MM.1S (cell line): ENCODE data around the gene CES4A.
A peak's percentile ranks its signal among the peaks of the same experiment; 100 is the strongest.

ENCODE experiments used
- DNase-seq: peaks from one replicate; pipeline ENCODE4 v3.0.0-alpha.2; 2015
- H2AFZ ChIP-seq: fragments of 300-600 bp; sonication (generic); 2 replicates; pipeline ENCODE4 v1.6.0; 2016; ENCODE audit warnings: antibody characterized with exemption, low read length
- H3F3A ChIP-seq: fragments of 300-600 bp; sonication (generic); 2 replicates; pipeline ENCODE4 v1.6.1; 2016; ENCODE audit warnings: mild to moderate bottlenecking, antibody characterized with exemption, low read length, moderate library complexity, mixed read lengths; ENCODE audit not compliant: insufficient read depth
- H3K27ac ChIP-seq: fragments of 300-600 bp; sonication (generic); 2 replicates; pipeline ENCODE4 v1.5.1; 2016; ENCODE audit warnings: mild to moderate bottlenecking, low read length
- H3K27me3 ChIP-seq: fragments of 300-600 bp; sonication (generic); replicated peaks from 2 replicates; pipeline ENCODE4 v1.6.0; 2016; ENCODE audit warnings: low read length; ENCODE audit not compliant: insufficient read depth
- H3K36me3 ChIP-seq: fragments of 300-600 bp; sonication (generic); replicated peaks from 2 replicates; pipeline ENCODE4 v1.6.1; 2016; ENCODE audit warnings: mild to moderate bottlenecking, low read length, mixed read lengths; ENCODE audit not compliant: insufficient read depth
- H3K4me1 ChIP-seq: fragments of 300-600 bp; sonication (generic); 2 replicates; pipeline ENCODE4 v1.6.1; 2016; ENCODE audit warnings: low read length, mixed read lengths
- H3K4me2 ChIP-seq: fragments of 300-600 bp; sonication (generic); 2 replicates; pipeline ENCODE4 v1.6.0; 2016; ENCODE audit warnings: low read depth, low read length
- H3K4me3 ChIP-seq: fragments of 300-600 bp; sonication (generic); 2 replicates; pipeline ENCODE4 v1.5.1; 2016; ENCODE audit warnings: low read length, mixed read lengths
- H3K79me2 ChIP-seq: fragments of 300-600 bp; sonication (generic); 2 replicates; pipeline ENCODE4 v1.6.1; 2016; ENCODE audit warnings: mixed run types, low read length, mixed read lengths
- H3K9ac ChIP-seq: fragments of 300-600 bp; sonication (generic); 2 replicates; pipeline ENCODE4 v1.6.1; 2016; ENCODE audit warnings: low read length, mixed read lengths
- H3K9me2 ChIP-seq: fragments of 300-600 bp; sonication (generic); replicated peaks from 2 replicates; pipeline ENCODE4 v1.6.1; 2016; ENCODE audit warnings: mild to moderate bottlenecking, low read length, mixed read lengths; ENCODE audit not compliant: insufficient read depth
- H3K9me3 ChIP-seq: fragments of 300-600 bp; sonication (generic); replicated peaks from 2 replicates; pipeline ENCODE4 v1.6.1; 2016; ENCODE audit warnings: mild to moderate bottlenecking, low read length, mixed read lengths; ENCODE audit not compliant: insufficient read depth
- H4K20me1 ChIP-seq: fragments of 300-600 bp; sonication (generic); 2 replicates; pipeline ENCODE4 v1.6.1; 2016; ENCODE audit warnings: mild to moderate bottlenecking, low read length, moderate library complexity, mixed read lengths; ENCODE audit not compliant: insufficient read depth
- CTCF ChIP-seq: fragments of 300-600 bp; sonication (generic); IDR thresholded peaks from 2 replicates; pipeline ENCODE4 v1.5.1; 2016; ENCODE audit warnings: antibody characterized with exemption, low read length, mixed read lengths
- EZH2 ChIP-seq: fragments of 300-600 bp; sonication (generic); optimal IDR thresholded peaks from 2 replicates; pipeline ENCODE3; 2017; ENCODE audit warnings: low read depth, mild to moderate bottlenecking, antibody characterized with exemption, low read length, mixed read lengths
- EZH2phosphoT487 ChIP-seq: fragments of 300-600 bp; sonication (generic); IDR thresholded peaks from 2 replicates; pipeline ENCODE4 v1.6.1; 2018; ENCODE audit warnings: antibody characterized with exemption, low read length

CES4A gene

DNA sequence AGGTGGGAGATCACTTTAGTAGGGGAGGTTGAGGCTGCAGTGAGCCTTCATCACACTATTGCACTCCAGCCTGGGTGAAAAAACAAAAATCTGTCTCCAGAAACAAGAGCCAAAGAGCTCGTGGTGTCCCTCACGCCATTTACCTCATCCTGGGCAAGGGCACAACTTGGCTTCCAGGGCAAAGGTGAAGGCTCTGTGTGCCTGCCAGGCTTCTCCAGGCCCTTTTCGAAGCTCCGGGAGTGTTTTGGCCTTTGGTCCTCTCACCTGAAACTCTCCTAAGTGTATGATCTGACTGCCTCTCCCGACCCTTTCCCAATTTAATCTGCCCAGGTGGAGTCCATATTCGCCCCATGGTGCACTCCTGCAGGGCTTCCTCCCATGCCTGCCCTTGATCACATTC, 38.9 kb upstream of the CES4A start:
- no peaks in the 10 kb centered on the region for H3K36me3 ChIP-seq
- no peaks in the 10 kb centered on the region for H3K79me2 ChIP-seq
- H2AFZ ChIP-seq, result no peak overlapping the region
- no peaks in the 10 kb centered on the region for H3F3A ChIP-seq
- H3K9me3 ChIP-seq, result no peaks in the 10 kb centered on the region
- H3K27ac ChIP-seq, result no peak overlapping the region
- no peaks in the 10 kb centered on the region; the same call in 1 of the 2 replicates for H3K27me3 ChIP-seq
- H3K4me2 ChIP-seq, result no peak overlapping the region
- no peak overlapping the region for H3K9ac ChIP-seq
- H3K4me3 ChIP-seq, result no peak overlapping the region
- H3K4me1 ChIP-seq, result peaks cover 5% of the 10 kb centered on the region
- no peaks in the 10 kb centered on the region for H3K9me2 ChIP-seq
- TF ChIP-seq EZH2 (no peak), CTCF (no peak), EZH2phosphoT487 (no peak)
- no peaks in the 10 kb centered on the region for H4K20me1 ChIP-seq
- no peak for DNase-seq

GRCh38 chr16:66950437-66950836, 38.0 kb upstream of the CES4A start:
- Histone ChIP-seq H3K27ac (no peak overlapping the region), H3F3A (no peaks in the 10 kb centered on the region), H4K20me1 (no peaks in the 10 kb centered on the region), H3K36me3 (no peaks in the 10 kb centered on the region), H3K4me2 (peak overlapping the region; percentile 27; the same call in 1 of the 2 replicates), H3K27me3 (no peaks in the 10 kb centered on the region; the same call in 1 of the 2 replicates), H2AFZ (0 out of 2 replicates have a peak overlapping the region, but pooled peaks have one; percentile 15), H3K9ac (no peak overlapping the region), H3K4me3 (no peak overlapping the region), H3K79me2 (no peaks in the 10 kb centered on the region), H3K9me3 (no peaks in the 10 kb centered on the region), H3K9me2 (no peaks in the 10 kb centered on the region), H3K4me1 (peaks cover 5% of the 10 kb centered on the region)
- DNase-seq, result no peak
- TF ChIP-seq EZH2phosphoT487, result no peak
- no peak for TF ChIP-seq CTCF
- no peak for TF ChIP-seq EZH2

- no peak overlapping the region for H3K27ac ChIP-seq
- no peak overlapping the region for H2AFZ ChIP-seq
- DNase-seq, result no peak
- H3K27me3 ChIP-seq, result no peaks in the 10 kb centered on the region; the same call in 1 of the 2 replicates
- TF ChIP-seq EZH2 (no peak), EZH2phosphoT487 (no peak), CTCF (no peak)
- H3F3A ChIP-seq, result no peaks in the 10 kb centered on the region
- H3K36me3 ChIP-seq, result no peaks in the 10 kb centered on the region
- no peak overlapping the region for H3K4me3 ChIP-seq
- H3K9ac ChIP-seq, result no peak overlapping the region
- H3K4me1 ChIP-seq, result peaks cover 5% of the 10 kb centered on the region
- H3K9me3 ChIP-seq, result no peaks in the 10 kb centered on the region
- H3K4me2 ChIP-seq, result peak overlapping the region; percentile 27; the same call in 1 of the 2 replicates
- no peaks in the 10 kb centered on the region for H3K9me2 ChIP-seq
- H3K79me2 ChIP-seq, result no peaks in the 10 kb centered on the region
- H4K20me1 ChIP-seq, result no peaks in the 10 kb centered on the region
These were observed 37.2 kb upstream of the CES4A start for GRCh38 chr16:66950971-66951790.
